Gastrocnemius medialis (tissue), 4 donors: Measurements from ENCODE around the gene UNK.

Experiments used
- CTCF ChIP-seq, 5 experiments: fragments of 450-650 bp in 3 of 5; fragments of 200-600 bp in 2 of 5; sonication (generic) in 2 of 5; IDR thresholded peaks in 4 of 5; conservative IDR thresholded peaks in 1 of 5; 1 replicate in 4 of 5; 2 replicates in 1 of 5; pipeline ENCODE4 v1.5.1; 2016 to 2019; ENCODE audit warnings: antibody characterized with exemption in 5 of 5, mild to moderate bottlenecking in 3 of 5, moderate library complexity in 3 of 5
- POLR2A ChIP-seq, 2 donors: fragments of 450-650 bp; IDR thresholded peaks; one replicate each; pipeline ENCODE4 v1.6.1; 2017; ENCODE audit warnings: antibody characterized with exemption in 2 of 2, mild to moderate bottlenecking in 2 of 2, moderate library complexity in 2 of 2

- TF ChIP-seq CTCF (IDR thresholded peaks at IDR 0.05 in 4 of 5, conservative IDR thresholded peaks at IDR 0.05 in 1 of 5) (no peak), POLR2A (IDR thresholded peaks at IDR 0.05) (no peak)
Observed at GRCh38 chr17:75738218-75738802, 46.3 kb upstream of the UNK start.
